IPS-15b (cell line): ENCODE data around the gene CCDC88C.

ENCODE experiments used
- H3K27me3 ChIP-seq: one replicate; pipeline ENCODE4 v1.6.1; 2013; ENCODE audit warnings: low read length; ENCODE audit not compliant: control insufficient read depth, insufficient read depth
- H3K36me3 ChIP-seq: one replicate; pipeline ENCODE4 v1.6.1; 2013; ENCODE audit warnings: low read length; ENCODE audit not compliant: control insufficient read depth, insufficient read depth
- H3K4me1 ChIP-seq: one replicate; pipeline ENCODE4 v1.6.1; 2013; ENCODE audit warnings: mild to moderate bottlenecking, low read length; ENCODE audit not compliant: control insufficient read depth, insufficient read depth
- H3K4me3 ChIP-seq: one replicate; pipeline ENCODE4 v1.5.1; 2013; ENCODE audit warnings: low read depth, low read length
- H3K9ac ChIP-seq: one replicate; pipeline ENCODE4 v1.6.1; 2013; ENCODE audit warnings: low read depth, mild to moderate bottlenecking, low read length
- H3K9me3 ChIP-seq: one replicate; pipeline ENCODE4 v1.6.1; 2013; ENCODE audit warnings: mild to moderate bottlenecking, low read length; ENCODE audit not compliant: control insufficient read depth, insufficient read depth

CCDC88C gene

GRCh38 chr14:91374287-91374878, 43.2 kb downstream of the CCDC88C start:
- H3K9ac ChIP-seq, result peak overlapping the region; percentile 24
- no peaks in the 10 kb centered on the region for H3K27me3 ChIP-seq
- peaks cover 5% of the 10 kb centered on the region for H3K4me1 ChIP-seq

GRCh38 chr14:91373591-91374254, 43.9 kb downstream of the CCDC88C start:
- peaks cover 2% of the 10 kb centered on the region for H3K36me3 ChIP-seq
- H3K4me3 ChIP-seq, result no peak overlapping the region
- H3K4me1 ChIP-seq, result peaks cover 5% of the 10 kb centered on the region
- H3K9me3 ChIP-seq, result no peaks in the 10 kb centered on the region
- H3K9ac ChIP-seq, result no peak overlapping the region
- no peaks in the 10 kb centered on the region for H3K27me3 ChIP-seq

More at GRCh38 chr14:91374287-91374878, 43.2 kb downstream of the CCDC88C start:
- H3K9me3 ChIP-seq, result no peaks in the 10 kb centered on the region
- no peak overlapping the region for H3K4me3 ChIP-seq
- H3K36me3 ChIP-seq, result peaks cover 2% of the 10 kb centered on the region

DNA sequence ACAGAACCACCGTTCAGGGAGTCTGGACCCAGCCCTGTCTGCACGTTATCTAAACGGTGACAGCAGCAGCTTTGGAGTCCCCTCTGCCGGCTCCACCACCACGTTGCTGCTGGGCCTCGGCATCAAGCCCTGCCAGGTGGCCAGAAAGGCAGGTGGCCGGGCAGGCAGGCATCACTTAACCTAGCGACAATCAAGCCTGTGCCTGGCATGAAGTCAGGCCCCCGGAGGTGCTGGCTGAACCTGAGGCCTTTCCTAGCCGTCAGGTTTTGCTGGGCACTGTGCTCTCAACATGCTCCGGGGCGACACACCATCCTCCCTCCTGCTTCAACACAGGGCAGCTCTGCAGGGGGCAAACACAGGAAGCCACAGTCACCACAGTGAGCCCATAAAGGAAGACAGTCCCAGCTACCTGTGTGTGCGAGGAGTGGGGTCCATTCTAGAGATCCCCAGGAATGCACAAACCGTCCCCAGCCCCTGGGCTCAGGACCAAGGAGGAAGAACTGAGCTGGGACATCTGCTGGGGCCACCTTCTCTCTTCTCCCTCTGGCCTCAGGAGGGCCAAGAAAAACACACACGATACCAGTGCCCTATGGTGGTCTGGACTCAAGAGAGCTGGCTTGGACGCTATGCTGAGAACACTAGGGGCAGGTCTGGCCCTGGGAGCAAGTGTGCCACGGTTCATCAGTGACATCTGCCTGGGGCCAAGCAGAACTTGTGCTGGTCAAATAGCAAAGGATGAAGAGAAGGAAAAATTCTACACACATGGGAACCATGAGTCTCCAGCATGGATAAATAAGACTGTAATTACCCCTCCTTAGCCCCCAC, 44.7 kb downstream of the CCDC88C start:
- Histone ChIP-seq H3K27me3 (no peaks in the 10 kb centered on the region), H3K36me3 (peaks cover 2% of the 10 kb centered on the region), H3K4me1 (peaks cover 5% of the 10 kb centered on the region), H3K4me3 (no peak overlapping the region), H3K9ac (no peak overlapping the region), H3K9me3 (no peaks in the 10 kb centered on the region)

GRCh38 chr14:91371990-91372375, 45.6 kb downstream of the CCDC88C start:
- Histone ChIP-seq H3K9me3 (no peaks in the 10 kb centered on the region), H3K4me3 (no peak overlapping the region), H3K36me3 (peaks cover 2% of the 10 kb centered on the region), H3K4me1 (peaks cover 5% of the 10 kb centered on the region), H3K9ac (no peak overlapping the region), H3K27me3 (no peaks in the 10 kb centered on the region)

DNA sequence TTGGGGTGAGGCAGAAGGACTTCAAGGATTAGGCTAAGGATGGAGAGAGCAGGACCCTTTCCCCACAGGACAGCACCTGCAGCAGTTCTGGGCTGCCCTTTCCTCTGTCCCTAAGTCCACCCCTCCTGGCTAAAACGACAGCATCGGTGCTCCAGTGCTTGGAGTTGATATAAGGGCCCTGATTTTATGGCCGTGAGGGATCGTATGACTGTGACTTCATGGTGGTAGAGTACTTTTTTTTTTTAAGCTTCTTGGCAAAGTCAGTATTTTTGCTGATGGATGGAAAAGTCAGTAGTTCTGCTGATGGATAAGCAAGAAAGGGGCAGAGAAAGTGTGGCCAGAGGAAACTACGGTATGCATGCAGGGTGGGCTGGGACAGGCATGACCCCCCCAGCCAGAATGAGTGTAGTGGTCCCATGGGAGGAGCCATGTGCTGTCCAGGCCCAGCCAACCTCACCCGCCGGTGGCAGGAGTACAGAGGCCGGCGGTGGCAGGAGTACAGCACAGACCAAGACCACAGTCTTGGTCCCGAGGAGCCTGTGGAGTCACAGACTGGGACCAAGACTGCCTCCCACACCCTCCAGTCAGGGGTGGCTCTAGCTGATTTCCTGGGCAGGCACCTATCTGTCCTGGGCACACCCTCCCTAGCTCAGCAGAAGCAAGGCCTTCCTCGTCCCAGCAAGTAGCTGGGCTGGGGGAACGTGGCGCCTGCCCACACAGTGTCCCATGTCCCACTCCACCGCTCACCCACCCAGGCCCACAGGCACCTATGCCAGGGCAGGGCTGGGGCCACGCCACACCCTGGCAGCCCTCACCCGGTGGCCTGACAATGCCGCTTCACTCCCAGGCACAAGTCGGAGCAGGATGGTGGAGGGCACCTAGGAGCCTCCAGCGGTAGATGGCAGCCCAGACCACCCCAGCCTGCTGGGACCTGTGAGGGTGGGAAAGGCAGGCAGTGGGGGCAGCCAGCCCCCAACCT, 46.3 kb downstream of the CCDC88C start:
- no peaks in the 10 kb centered on the region for H3K9me3 ChIP-seq
- no peak overlapping the region for H3K4me3 ChIP-seq
- no peak overlapping the region for H3K9ac ChIP-seq
- peaks cover 5% of the 10 kb centered on the region for H3K4me1 ChIP-seq
- H3K27me3 ChIP-seq, result no peaks in the 10 kb centered on the region
- peaks cover 2% of the 10 kb centered on the region for H3K36me3 ChIP-seq

DNA sequence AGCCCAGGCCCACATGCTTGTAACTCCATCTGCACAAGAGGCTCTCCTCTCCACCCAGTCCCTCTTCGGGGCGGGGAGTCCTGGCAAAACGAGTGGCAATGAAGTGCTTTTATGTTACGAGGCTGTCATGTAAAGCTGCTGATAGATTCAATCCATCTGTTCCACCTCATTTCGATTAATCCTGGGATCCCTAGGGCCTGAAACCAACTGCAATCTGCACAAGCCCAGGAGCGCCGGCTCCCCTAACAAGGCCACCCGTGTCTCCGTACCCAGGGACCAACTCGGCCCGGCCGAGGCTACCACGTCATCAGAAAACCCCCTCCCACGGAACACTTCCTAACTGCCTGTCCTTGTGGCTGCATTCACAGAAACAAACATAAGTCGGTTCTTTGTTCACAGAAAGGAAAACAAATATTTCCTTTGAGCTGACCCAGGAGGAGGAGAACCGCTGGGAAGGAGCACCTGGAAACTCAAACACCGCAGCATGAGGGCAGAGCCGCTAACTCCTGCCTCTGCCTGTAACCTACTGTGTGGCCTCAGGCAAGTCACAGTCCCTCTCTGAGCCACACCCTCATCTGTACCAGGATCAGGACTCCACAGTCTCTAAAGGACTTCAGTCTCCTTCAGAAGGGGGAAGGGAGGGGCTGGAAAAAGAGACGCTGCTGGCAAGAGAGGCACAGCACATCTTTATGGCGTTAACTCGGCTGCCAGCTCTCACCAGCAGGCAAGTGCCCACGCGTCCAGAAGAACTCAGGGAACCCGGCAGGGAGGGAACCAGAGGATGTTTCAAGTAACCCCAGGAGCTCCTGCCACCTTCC, 47.8 kb downstream of the CCDC88C start:
- Histone ChIP-seq H3K4me3 (no peak overlapping the region), H3K9ac (no peak overlapping the region), H3K4me1 (peaks cover 5% of the 10 kb centered on the region)

GRCh38 chr14:91368776-91369416, 48.7 kb downstream of the CCDC88C start:
- Histone ChIP-seq H3K9me3 (no peaks in the 10 kb centered on the region), H3K9ac (no peak overlapping the region), H3K27me3 (no peaks in the 10 kb centered on the region), H3K4me1 (peaks cover 3% of the 10 kb centered on the region), H3K4me3 (no peak overlapping the region), H3K36me3 (no peaks in the 10 kb centered on the region)

More for the DNA sequence above, 47.8 kb downstream of the CCDC88C start:
- Histone ChIP-seq H3K36me3 (peaks cover 2% of the 10 kb centered on the region), H3K27me3 (no peaks in the 10 kb centered on the region), H3K9me3 (no peaks in the 10 kb centered on the region)

GRCh38 chr14:91367173-91368171, 50.1 kb downstream of the CCDC88C start:
- H3K36me3 ChIP-seq, result no peaks in the 10 kb centered on the region
- peaks cover 3% of the 10 kb centered on the region for H3K4me1 ChIP-seq
- H3K9ac ChIP-seq, result no peak overlapping the region
- no peak overlapping the region for H3K4me3 ChIP-seq
- no peaks in the 10 kb centered on the region for H3K9me3 ChIP-seq
- H3K27me3 ChIP-seq, result no peaks in the 10 kb centered on the region

- peaks cover 3% of the 10 kb centered on the region for H3K4me1 ChIP-seq
- H3K4me3 ChIP-seq, result no peak overlapping the region
- no peaks in the 10 kb centered on the region for H3K27me3 ChIP-seq
- H3K9ac ChIP-seq, result no peak overlapping the region
- no peaks in the 10 kb centered on the region for H3K9me3 ChIP-seq
- no peaks in the 10 kb centered on the region for H3K36me3 ChIP-seq
These were observed 50.9 kb downstream of the CCDC88C start for GRCh38 chr14:91366749-91367148.
